ENCODE measurements around the gene CPM. TPM values are rescaled to one million over a fixed set of nuclear protein-coding genes. Genes with fewer than 3 reads are reported as not detected.

The CPM gene
- total RNA-seq, 3 donors from 2014 or later, result 55.3 to 101 (median 56.2) TPM

DNA sequence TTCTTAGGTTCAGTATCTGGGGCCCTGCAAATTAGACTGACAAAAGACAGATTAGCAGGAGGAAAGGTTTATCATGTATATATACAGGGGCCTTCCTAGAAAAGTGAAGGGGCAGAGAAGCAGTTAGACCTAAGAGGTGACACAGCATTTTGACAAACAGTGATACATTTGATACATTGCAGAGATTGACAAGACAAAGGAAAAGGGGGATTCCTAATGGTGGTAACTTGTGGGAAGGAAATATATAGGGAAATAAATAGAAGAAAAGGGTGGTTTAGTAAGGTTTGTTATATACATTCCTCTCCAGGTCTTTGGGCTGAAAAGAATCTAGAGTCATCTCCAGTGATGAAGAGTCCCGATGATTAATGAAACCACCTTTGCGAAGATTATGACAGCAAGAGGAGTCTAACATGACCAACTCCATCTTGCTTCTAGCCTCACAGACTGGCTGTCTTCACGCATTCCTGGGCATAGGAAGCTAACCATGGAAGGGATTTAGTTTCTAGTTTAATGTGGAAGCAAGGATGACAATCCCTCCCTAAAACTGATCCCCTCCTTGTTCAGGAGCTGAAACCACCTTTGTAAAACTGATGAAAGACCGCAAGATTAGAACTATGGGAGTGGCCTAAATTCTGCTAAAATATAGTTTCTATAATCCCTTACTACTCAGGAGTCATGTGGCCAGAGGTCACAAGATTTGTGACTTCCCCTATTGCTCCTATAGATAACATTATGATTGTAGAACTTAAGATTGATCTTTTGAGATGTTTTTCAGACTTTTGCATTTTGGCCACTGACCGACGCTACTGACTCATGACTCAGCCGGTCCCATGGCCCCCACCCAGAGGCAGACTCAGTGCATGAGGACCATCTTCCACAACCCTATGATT, 31.1 kb upstream of the CPM start:
- Mint-ChIP-seq H3K4me1 (ENCODE audit: low read depth) (peaks cover 45% of the 10 kb centered on the region), H3K27me3 (ENCODE audit: low read depth) (no peaks in the 10 kb centered on the region)
- ATAC-seq, result peak; percentile 41 to 47

GRCh38 chr12:68962877-68963855, 30.2 kb upstream of the CPM start:
- peaks cover 7% of the 10 kb centered on the region for H3K9me3 Mint-ChIP-seq
- peaks cover 55% of the 10 kb centered on the region for H3K4me1 Mint-ChIP-seq (ENCODE audit: low read depth)
- DNase-seq, result no peak
- H3K27me3 Mint-ChIP-seq (ENCODE audit: low read depth), result no peaks in the 10 kb centered on the region
- H3K4me3 Mint-ChIP-seq, result no peak overlapping the region
- no peaks in the 10 kb centered on the region for H3K36me3 Mint-ChIP-seq (ENCODE audit: insufficient read depth)
- peak; percentile 76 to 78 for ATAC-seq

More for the DNA sequence above, 31.1 kb upstream of the CPM start:
- peaks cover 7% of the 10 kb centered on the region for H3K9me3 Mint-ChIP-seq
- DNase-seq, result no peak
- H3K4me3 Mint-ChIP-seq, result no peak overlapping the region
- H3K36me3 Mint-ChIP-seq (ENCODE audit: insufficient read depth), result no peaks in the 10 kb centered on the region

GRCh38 chr12:68959891-68960464, 27.0 kb upstream of the CPM start:
- no peak overlapping the region for H3K4me3 Mint-ChIP-seq
- H3K9me3 Mint-ChIP-seq, result peaks cover 3% of the 10 kb centered on the region
- H3K36me3 Mint-ChIP-seq (ENCODE audit: insufficient read depth), result no peaks in the 10 kb centered on the region
- no peak for DNase-seq
- peaks cover 59% of the 10 kb centered on the region for H3K4me1 Mint-ChIP-seq (ENCODE audit: low read depth)
- ATAC-seq, result no peak
- no peaks in the 10 kb centered on the region for H3K27me3 Mint-ChIP-seq (ENCODE audit: low read depth)

GRCh38 chr12:68959143-68959858, 26.3 kb upstream of the CPM start:
- no peaks in the 10 kb centered on the region for H3K9me3 Mint-ChIP-seq
- ATAC-seq (no peak), DNase-seq (no peak)
- peak overlapping the region; percentile 37 for H3K4me3 Mint-ChIP-seq
- H3K36me3 Mint-ChIP-seq (ENCODE audit: insufficient read depth), result no peaks in the 10 kb centered on the region
- H3K4me1 Mint-ChIP-seq (ENCODE audit: low read depth), result peaks cover 57% of the 10 kb centered on the region
- H3K27me3 Mint-ChIP-seq (ENCODE audit: low read depth), result no peaks in the 10 kb centered on the region

DNA sequence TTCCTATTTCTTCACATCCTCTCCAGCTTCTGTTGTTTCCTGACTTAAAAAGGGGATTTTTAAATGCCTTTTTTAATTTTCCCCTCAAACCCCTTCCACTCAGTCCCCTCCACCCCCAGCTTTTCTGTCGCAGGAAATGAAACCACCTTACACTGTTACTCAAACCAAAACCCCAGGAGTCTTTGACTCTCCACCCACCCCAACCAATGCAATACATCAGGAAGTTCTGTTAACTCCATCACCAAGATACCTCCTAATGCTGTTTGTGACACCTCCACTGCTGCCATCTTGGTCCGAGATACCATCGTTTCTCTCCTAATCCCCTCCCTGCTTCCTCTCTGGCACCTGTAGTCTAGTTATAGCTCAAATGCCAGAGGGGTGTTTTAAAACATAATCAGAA, 25.4 kb upstream of the CPM start:
- H3K4me1 Mint-ChIP-seq (ENCODE audit: low read depth), result peaks cover 48% of the 10 kb centered on the region
- peak; percentile 89 to 94 for ATAC-seq
- peak overlapping the region; percentile 37 for H3K4me3 Mint-ChIP-seq
- DNase-seq, result no peak
- H3K9me3 Mint-ChIP-seq, result no peaks in the 10 kb centered on the region
- no peaks in the 10 kb centered on the region for H3K36me3 Mint-ChIP-seq (ENCODE audit: insufficient read depth)
- H3K27me3 Mint-ChIP-seq (ENCODE audit: low read depth), result no peaks in the 10 kb centered on the region

DNA sequence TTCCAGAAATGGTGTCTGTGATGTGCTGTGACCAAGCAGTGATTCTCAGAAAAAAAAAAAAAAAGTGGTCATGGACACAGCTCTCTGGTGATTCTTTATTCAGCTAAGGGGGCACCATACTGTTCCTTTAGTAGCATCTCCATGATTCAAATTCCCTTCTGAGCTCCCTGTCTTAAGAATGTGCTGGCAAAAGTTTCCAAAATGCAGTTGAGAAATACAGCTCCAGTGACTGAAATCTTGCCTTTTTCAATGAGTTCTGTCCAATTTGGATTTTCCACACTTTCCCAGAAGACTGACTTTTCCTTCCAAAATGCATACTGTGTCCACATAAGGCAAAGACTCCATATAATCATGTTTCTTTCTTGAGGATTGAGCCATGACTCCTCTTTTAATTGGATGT, 24.3 kb upstream of the CPM start:
- no peak overlapping the region for H3K4me3 Mint-ChIP-seq
- no peaks in the 10 kb centered on the region for H3K27me3 Mint-ChIP-seq (ENCODE audit: low read depth)
- no peaks in the 10 kb centered on the region for H3K9me3 Mint-ChIP-seq
- H3K36me3 Mint-ChIP-seq (ENCODE audit: insufficient read depth), result no peaks in the 10 kb centered on the region
- no peak for ATAC-seq
- peaks cover 37% of the 10 kb centered on the region for H3K4me1 Mint-ChIP-seq (ENCODE audit: low read depth)
- no peak for DNase-seq

DNA sequence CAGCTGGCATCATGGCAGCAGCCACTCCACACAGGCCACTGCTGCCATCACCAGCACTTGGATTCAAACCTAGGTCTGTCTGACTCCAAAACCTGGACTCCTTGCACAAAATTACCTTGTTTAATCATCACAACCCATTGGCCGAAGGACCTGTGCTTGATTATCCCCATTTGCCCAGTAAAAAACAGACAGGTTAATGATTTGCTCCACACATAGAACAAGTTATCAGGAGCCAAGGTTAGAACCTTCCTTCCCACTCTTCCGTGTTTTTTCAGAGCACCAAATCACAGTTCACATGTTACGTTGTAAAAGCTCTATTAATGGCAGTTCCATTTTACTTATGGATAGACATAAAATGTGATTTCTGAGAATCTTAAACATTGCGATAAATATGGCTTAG, 23.5 kb upstream of the CPM start:
- H3K4me3 Mint-ChIP-seq, result no peak overlapping the region
- DNase-seq (no peak), ATAC-seq (no peak)
- no peaks in the 10 kb centered on the region for H3K27me3 Mint-ChIP-seq (ENCODE audit: low read depth)
- H3K9me3 Mint-ChIP-seq, result no peaks in the 10 kb centered on the region
- peaks cover 36% of the 10 kb centered on the region for H3K4me1 Mint-ChIP-seq (ENCODE audit: low read depth)
- no peaks in the 10 kb centered on the region for H3K36me3 Mint-ChIP-seq (ENCODE audit: insufficient read depth)

DNA sequence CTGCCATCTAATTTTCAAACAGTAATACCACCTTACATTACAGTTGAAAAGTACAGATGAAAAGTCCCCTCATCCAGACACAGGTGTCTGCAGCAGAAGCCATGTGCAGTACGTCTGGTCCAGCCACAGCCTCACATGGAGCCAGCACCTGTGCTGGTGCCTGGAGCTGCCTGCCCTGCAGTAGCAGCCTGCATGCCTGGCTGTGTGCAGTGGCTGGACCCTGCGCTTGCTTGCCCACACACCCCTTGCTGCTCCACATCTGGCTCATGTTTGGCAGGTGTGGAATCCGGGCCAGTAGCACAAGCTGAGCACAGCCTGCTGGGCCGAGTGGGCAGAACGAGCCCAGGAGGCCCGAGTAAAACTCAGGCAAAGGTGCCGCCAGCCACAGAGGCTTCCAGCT, 21.8 kb upstream of the CPM start:
- no peak overlapping the region for H3K4me3 Mint-ChIP-seq

GRCh38 chr12:68953536-68953935, 20.6 kb upstream of the CPM start:
- no peak for DNase-seq

More for the DNA sequence above, 21.8 kb upstream of the CPM start:
- DNase-seq (no peak), ATAC-seq (no peak)
- no peaks in the 10 kb centered on the region for H3K9me3 Mint-ChIP-seq
- H3K27me3 Mint-ChIP-seq (ENCODE audit: low read depth), result no peaks in the 10 kb centered on the region
- no peaks in the 10 kb centered on the region for H3K36me3 Mint-ChIP-seq (ENCODE audit: insufficient read depth)
- peaks cover 26% of the 10 kb centered on the region for H3K4me1 Mint-ChIP-seq (ENCODE audit: low read depth)

DNA sequence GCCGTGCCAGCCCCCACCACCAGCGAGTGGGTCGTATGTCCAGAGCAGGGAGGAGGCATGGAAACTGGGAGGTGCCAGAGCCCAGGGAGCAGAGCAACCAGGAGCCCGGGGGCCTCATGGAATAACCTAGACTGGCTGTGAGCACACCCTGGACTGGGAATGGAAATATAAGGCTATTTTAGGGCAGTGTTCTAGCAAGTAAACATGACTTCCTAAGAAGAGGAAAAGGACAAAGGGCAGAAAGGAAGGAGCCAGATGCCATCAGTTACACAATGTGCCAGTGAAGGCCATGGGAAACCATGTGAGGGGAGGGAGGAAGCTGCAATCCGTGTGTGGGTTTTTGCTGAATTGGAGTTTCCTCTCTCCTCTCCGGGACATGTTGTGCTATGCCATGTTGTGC, 18.7 kb upstream of the CPM start:
- H3K27me3 Mint-ChIP-seq (ENCODE audit: low read depth), result no peaks in the 10 kb centered on the region
- DNase-seq (no peak), ATAC-seq (no peak)
- H3K9me3 Mint-ChIP-seq, result no peaks in the 10 kb centered on the region
- H3K36me3 Mint-ChIP-seq (ENCODE audit: insufficient read depth), result no peaks in the 10 kb centered on the region
- H3K4me3 Mint-ChIP-seq, result no peak overlapping the region
- peaks cover 2% of the 10 kb centered on the region for H3K4me1 Mint-ChIP-seq (ENCODE audit: low read depth)

More at GRCh38 chr12:68953536-68953935, 20.6 kb upstream of the CPM start:
- Mint-ChIP-seq H3K27me3 (ENCODE audit: low read depth) (no peaks in the 10 kb centered on the region), H3K4me1 (ENCODE audit: low read depth) (peaks cover 14% of the 10 kb centered on the region), H3K4me3 (no peak overlapping the region), H3K36me3 (ENCODE audit: insufficient read depth) (no peaks in the 10 kb centered on the region), H3K9me3 (no peaks in the 10 kb centered on the region)
- ATAC-seq, result no peak

GRCh38 chr12:68950511-68950910, 17.5 kb upstream of the CPM start:
- H3K27me3 Mint-ChIP-seq (ENCODE audit: low read depth), result no peaks in the 10 kb centered on the region
- H3K9me3 Mint-ChIP-seq, result no peaks in the 10 kb centered on the region
- no peaks in the 10 kb centered on the region for H3K36me3 Mint-ChIP-seq (ENCODE audit: insufficient read depth)
- DNase-seq (no peak), ATAC-seq (no peak)
- no peak overlapping the region for H3K4me3 Mint-ChIP-seq
- peaks cover 2% of the 10 kb centered on the region for H3K4me1 Mint-ChIP-seq (ENCODE audit: low read depth)

GRCh38 chr12:68945255-68945654, 12.3 kb upstream of the CPM start:
- no peaks in the 10 kb centered on the region for H3K9me3 Mint-ChIP-seq
- H3K27me3 Mint-ChIP-seq (ENCODE audit: low read depth), result peaks cover 2% of the 10 kb centered on the region
- no peaks in the 10 kb centered on the region for H3K4me1 Mint-ChIP-seq (ENCODE audit: low read depth)
- ATAC-seq, result no peak
- no peak overlapping the region for H3K4me3 Mint-ChIP-seq
- DNase-seq, result no peak
- H3K36me3 Mint-ChIP-seq (ENCODE audit: insufficient read depth), result no peaks in the 10 kb centered on the region

GRCh38 chr12:68944296-68945076, 11.5 kb upstream of the CPM start:
- H3K9me3 Mint-ChIP-seq, result no peaks in the 10 kb centered on the region
- peaks cover 2% of the 10 kb centered on the region for H3K27me3 Mint-ChIP-seq (ENCODE audit: low read depth)
- DNase-seq (no peak), ATAC-seq (no peak)
- H3K36me3 Mint-ChIP-seq (ENCODE audit: insufficient read depth), result no peaks in the 10 kb centered on the region
- no peaks in the 10 kb centered on the region for H3K4me1 Mint-ChIP-seq (ENCODE audit: low read depth)
- H3K4me3 Mint-ChIP-seq, result no peak overlapping the region

All from activated T-cell treated with anti-CD3 and anti-CD28 coated beads, Interleukin-2, amount 50 U/mL, for 4 hours (primary cell).